ENCODE measurements around the gene AOAH.
"Not testable (repeated sequence)": the region's sequence is repeated elsewhere in the genome, so short reads cannot be mapped to it uniquely, and the experiment has no call there.

The AOAH gene

GRCh38 chr7:36654436-36654835, 69.9 kb downstream of the AOAH start:
- no peak for DNase-seq

- DNase-seq, result no peak
Measured at GRCh38 chr7:36653663-36654355, 70.5 kb downstream of the AOAH start.

- no peak for DNase-seq
Measured at GRCh38 chr7:36653008-36653662, 71.2 kb downstream of the AOAH start.

GRCh38 chr7:36652431-36652830, 71.9 kb downstream of the AOAH start:
- DNase-seq, result no peak

- no peak for DNase-seq
Measured at GRCh38 chr7:36651404-36651803, 72.9 kb downstream of the AOAH start.

GRCh38 chr7:36650766-36651312, 73.5 kb downstream of the AOAH start:
- no peak for DNase-seq

GRCh38 chr7:36650320-36650719, 74.0 kb downstream of the AOAH start:
- no peak for DNase-seq

- not testable (repeated sequence) for DNase-seq
Measured at GRCh38 chr7:36649319-36649718, 75.0 kb downstream of the AOAH start.

GRCh38 chr7:36648441-36648840, 75.9 kb downstream of the AOAH start:
- DNase-seq, result no peak

GRCh38 chr7:36644625-36645422, 79.5 kb downstream of the AOAH start:
- no peak for DNase-seq

- no peak for DNase-seq
Measured at GRCh38 chr7:36642414-36642813, 81.9 kb downstream of the AOAH start.

GRCh38 chr7:36642010-36642409, 82.3 kb downstream of the AOAH start:
- no peak for DNase-seq

GRCh38 chr7:36640682-36641081, 83.6 kb downstream of the AOAH start:
- DNase-seq, result no peak

GRCh38 chr7:36639826-36640225, 84.5 kb downstream of the AOAH start:
- DNase-seq, result peak; percentile 45

GRCh38 chr7:36638586-36639263, 85.6 kb downstream of the AOAH start:
- DNase-seq, result no peak

GRCh38 chr7:36638140-36638539, 86.2 kb downstream of the AOAH start:
- no peak for DNase-seq

GRCh38 chr7:36637417-36637816, 86.9 kb downstream of the AOAH start:
- no peak for DNase-seq

GRCh38 chr7:36636126-36636525, 88.2 kb downstream of the AOAH start:
- DNase-seq, result no peak

- DNase-seq, result no peak
Measured at GRCh38 chr7:36635091-36635490, 89.2 kb downstream of the AOAH start.

- DNase-seq, result no peak
Measured at GRCh38 chr7:36633377-36633776, 90.9 kb downstream of the AOAH start.

GRCh38 chr7:36630112-36630650, 94.1 kb downstream of the AOAH start:
- DNase-seq, result no peak

- DNase-seq, result no peak
Measured at GRCh38 chr7:36629351-36629750, 94.9 kb downstream of the AOAH start.

GRCh38 chr7:36627836-36628235, 96.5 kb downstream of the AOAH start:
- no peak for DNase-seq

Measured in central memory CD4-positive, alpha-beta T cell (primary cell).